Measurements from ENCODE around the gene MCF2L2.

MCF2L2 gene

GRCh38 chr3:183381673-183382072 is 46.7 kb downstream of the MCF2L2 start:
- TF ChIP-seq CTCF (IDR thresholded peaks at IDR 0.05; ENCODE audit: low read depth, low read length, missing control alignments), result no peak
- DNase-seq (ENCODE audit: low read depth), result no peak
- no peak overlapping the region for H3K4me3 ChIP-seq (ENCODE audit: low read depth, low read length)
- in situ Hi-C loops (cut with HindIII; ENCODE audit: low sequenced_read_pairs), result no loop called here

DNA sequence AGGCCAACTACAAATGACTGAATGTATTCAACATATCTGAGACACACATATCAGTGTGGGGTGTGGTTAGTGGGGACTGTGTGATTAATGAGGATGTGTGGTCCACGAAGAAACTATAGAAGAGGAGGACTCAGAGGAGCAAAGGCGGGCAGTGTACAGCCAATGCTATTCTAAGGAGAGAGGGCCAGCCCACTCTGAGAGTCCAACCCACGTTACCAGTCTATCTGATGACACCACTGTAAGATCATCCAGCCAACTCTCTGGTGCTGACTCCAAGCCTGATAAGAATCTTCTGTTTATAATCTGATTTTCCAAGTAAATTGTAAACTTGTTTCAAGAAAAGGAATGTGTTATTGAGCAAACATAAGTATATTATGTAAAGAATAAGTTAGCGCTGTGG is 47.2 kb downstream of the MCF2L2 start:
- no peak for TF ChIP-seq CTCF (IDR thresholded peaks at IDR 0.05; ENCODE audit: low read depth, low read length, missing control alignments)
- H3K4me3 ChIP-seq (ENCODE audit: low read depth, low read length), result no peak overlapping the region
- DNase-seq (ENCODE audit: low read depth), result no peak
- in situ Hi-C loops (cut with HindIII; ENCODE audit: low sequenced_read_pairs), result no loop called here

DNA sequence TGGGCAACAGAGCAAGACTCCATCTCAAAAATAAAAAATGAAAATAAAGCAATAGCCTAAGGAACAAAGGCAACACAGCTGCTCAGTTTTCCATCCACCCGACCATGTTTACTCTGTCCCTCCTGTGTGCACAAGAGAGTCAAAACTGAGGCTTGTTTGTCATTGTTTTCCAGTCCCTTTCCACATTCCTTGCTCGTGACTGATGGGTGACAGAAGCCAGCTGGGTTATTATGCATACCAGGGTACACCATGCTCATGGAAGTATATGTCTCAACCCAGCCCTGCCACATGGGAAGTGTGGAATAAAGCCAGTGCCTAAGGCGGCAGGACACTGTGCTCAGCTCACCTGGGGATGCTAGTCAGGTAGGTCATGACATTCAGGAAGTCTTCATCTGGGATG is 49.5 kb downstream of the MCF2L2 start:
- DNase-seq (ENCODE audit: low read depth), result no peak
- no peak overlapping the region for H3K4me3 ChIP-seq (ENCODE audit: low read depth, low read length)
- no peak for TF ChIP-seq CTCF (IDR thresholded peaks at IDR 0.05; ENCODE audit: low read depth, low read length, missing control alignments)
- in situ Hi-C loops (cut with HindIII; ENCODE audit: low sequenced_read_pairs), result no loop called here

DNA sequence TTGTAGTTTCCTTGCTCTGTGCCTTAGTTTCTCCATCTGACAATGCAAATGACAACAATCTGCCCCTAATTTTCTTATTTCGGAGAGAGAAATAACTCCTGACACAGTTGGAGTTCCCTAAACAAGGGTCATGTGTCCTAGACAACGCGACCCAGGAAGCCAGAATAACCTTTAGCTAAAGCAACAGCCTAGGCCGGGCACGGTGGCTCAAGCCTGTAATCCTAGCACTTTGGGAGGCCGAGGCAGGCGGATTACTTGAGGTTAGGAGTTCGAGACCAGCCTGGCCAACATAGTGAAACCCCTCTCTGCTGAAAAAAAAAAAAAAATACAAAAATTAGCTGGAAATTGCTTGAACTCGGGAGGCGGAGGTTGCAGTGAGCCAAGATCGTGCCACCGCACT is 49.9 kb downstream of the MCF2L2 start:
- no peak for TF ChIP-seq CTCF (IDR thresholded peaks at IDR 0.05; ENCODE audit: low read depth, low read length, missing control alignments)
- in situ Hi-C loops (cut with HindIII; ENCODE audit: low sequenced_read_pairs), result no loop called here
- no peak for DNase-seq (ENCODE audit: low read depth)
- H3K4me3 ChIP-seq (ENCODE audit: low read depth, low read length), result no peak overlapping the region

DNA sequence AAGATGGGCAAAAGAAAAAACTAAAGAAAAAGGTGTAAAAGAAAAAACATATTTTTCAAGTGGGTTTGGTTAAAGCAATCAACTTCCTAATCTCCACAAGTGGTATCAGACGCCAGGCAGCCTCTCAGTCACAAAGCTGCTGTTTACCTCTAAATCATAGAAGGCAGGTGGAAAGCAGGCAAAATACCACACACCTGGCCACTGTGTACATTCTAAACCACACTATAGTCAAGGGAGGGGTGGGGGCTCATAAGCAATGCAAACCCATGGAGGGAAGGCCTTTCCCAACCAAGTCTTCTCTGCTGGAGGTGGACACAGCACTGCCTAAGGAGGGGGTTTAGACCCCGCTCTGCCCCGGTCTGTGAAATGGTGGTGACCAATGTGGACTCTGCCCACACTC is 50.4 kb downstream of the MCF2L2 start:
- no peak overlapping the region for H3K4me3 ChIP-seq (ENCODE audit: low read depth, low read length)
- no peak for DNase-seq (ENCODE audit: low read depth)
- no peak for TF ChIP-seq CTCF (IDR thresholded peaks at IDR 0.05; ENCODE audit: low read depth, low read length, missing control alignments)
- in situ Hi-C loops (cut with HindIII; ENCODE audit: low sequenced_read_pairs), result no loop called here

DNA sequence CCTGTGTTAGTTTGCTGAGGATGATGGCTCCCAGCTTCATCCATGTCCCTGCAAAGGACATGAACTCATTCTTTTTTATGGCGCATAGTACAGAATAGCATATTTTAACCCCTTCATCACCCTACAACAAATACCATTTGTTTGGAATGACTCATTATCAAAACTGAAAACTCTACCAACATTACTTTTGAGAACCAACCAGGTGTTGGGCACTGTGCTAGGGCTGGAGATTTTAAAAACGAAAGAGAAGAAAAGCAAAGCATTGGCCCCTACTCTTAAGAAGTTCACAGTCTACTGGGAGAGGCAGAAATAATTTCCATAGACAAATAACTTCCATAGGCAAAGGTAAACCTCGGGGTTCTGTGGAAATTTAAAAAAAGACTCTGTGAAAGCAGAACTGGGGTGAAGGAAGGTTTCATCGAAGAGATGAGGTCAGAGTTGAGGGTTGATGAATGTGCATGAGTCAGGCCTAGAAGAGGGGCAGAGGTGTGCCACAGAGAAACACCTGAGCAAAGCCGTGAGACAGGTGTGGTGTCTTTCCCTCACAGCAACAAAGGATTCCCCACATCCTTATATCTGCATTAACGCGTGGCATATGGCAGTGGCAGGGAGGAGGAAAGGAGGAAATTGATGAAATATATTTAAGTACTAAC is 51.0 kb downstream of the MCF2L2 start:
- no peak overlapping the region for H3K4me3 ChIP-seq (ENCODE audit: low read depth, low read length)
- TF ChIP-seq CTCF (IDR thresholded peaks at IDR 0.05; ENCODE audit: low read depth, low read length, missing control alignments), result no peak
- DNase-seq (ENCODE audit: low read depth), result no peak
- in situ Hi-C loops (cut with HindIII; ENCODE audit: low sequenced_read_pairs), result no loop called here

Data from astrocyte of the cerebellum (primary cell).